Spinal cord (tissue), 10 donors: ENCODE data around the gene CSTF1. TPM values are rescaled to one million over a fixed set of nuclear protein-coding genes. Genes with fewer than 3 reads are reported as not detected.

Experiments
- DNase-seq, 6 donors: peaks; one replicate each; pipeline versions ENCODE4 v3.0.0 to v3.0.0-alpha.2; 2013 to 2015; ENCODE audit warnings: low spot score in 6 of 6, low read depth in 4 of 6
- H3K27ac ChIP-seq: one replicate; pipeline ENCODE4 v1.5.1; 2013; ENCODE audit warnings: low read depth, low read length, control low read depth
- H3K27me3 ChIP-seq: one replicate; pipeline ENCODE4 v1.6.1; 2013; ENCODE audit warnings: low read length; ENCODE audit not compliant: control insufficient read depth, insufficient read depth
- H3K36me3 ChIP-seq: one replicate; pipeline ENCODE4 v1.6.1; 2013; ENCODE audit warnings: low read length; ENCODE audit not compliant: control insufficient read depth, insufficient read depth
- H3K4me1 ChIP-seq: one replicate; pipeline ENCODE4 v1.6.1; 2013; ENCODE audit warnings: low read length; ENCODE audit not compliant: control insufficient read depth, insufficient read depth
- H3K4me3 ChIP-seq: one replicate; pipeline ENCODE4 v1.5.1; 2013; ENCODE audit warnings: low read depth, low read length, control low read depth
- H3K9me3 ChIP-seq: one replicate; pipeline ENCODE4 v1.6.1; 2013; ENCODE audit warnings: low read length; ENCODE audit not compliant: control insufficient read depth, insufficient read depth
- WGBS: methylation state at CpG from one replicate; pipeline ENCODE4 v1.1.5; 2013; ENCODE audit warnings: missing lambda C conversion rate; ENCODE audit not compliant: insufficient coverage; 5-methylcytosine and 5-hydroxymethylcytosine counted together
- long read RNA-seq, 4 donors: transcript quantifications; one replicate each; lab custom pipeline, GENCODE V29; 2026
- polyA plus RNA-seq, 2 donors: library from polyadenylated mRNA; unstranded; fragments of 120-200 nt; gene quantifications; one replicate each; pipeline ENCODE4 v1.2.1, GENCODE V29; 2013; ENCODE audit not compliant: insufficient read length in 2 of 2
- total RNA-seq, 2 donors: library from RNA; depleted of rRNA in 1 of 2; stranded (reverse); fragments of 120-200 nt in 1 of 2; fragments of >200 nt in 1 of 2; gene quantifications; one replicate each; pipeline versions ENCODE4 v1.2.3 to v1.2.4, GENCODE V29; 2013 to 2014
- donor health status: healthy.

CSTF1 gene
- total RNA-seq (10 to 100 TPM; 31.3 to 36.0 TPM), polyA plus RNA-seq (10 to 100 TPM; 24.1 to 26.4 TPM)
- long read RNA-seq, donor 1, full-length matches to known transcripts: 4 of 4 reads
- long read RNA-seq, donor 1, partial matches to known transcripts: 0 of 4 reads
- long read RNA-seq, donor 1, other reads (novel, unspliced or antisense): 0 of 4 reads
- long read RNA-seq, donor 2, full-length matches to known transcripts: 3 of 3 reads
- long read RNA-seq, donor 2, partial matches to known transcripts: 0 of 3 reads
- long read RNA-seq, donor 2, other reads (novel, unspliced or antisense): 0 of 3 reads
- long read RNA-seq, donor 3, full-length matches to known transcripts: 1 of 1 reads
- long read RNA-seq, donor 3, partial matches to known transcripts: 0 of 1 reads
- long read RNA-seq, donor 3, other reads (novel, unspliced or antisense): 0 of 1 reads
- long read RNA-seq, donor 4, full-length matches to known transcripts: 8 of 8 reads
- long read RNA-seq, donor 4, partial matches to known transcripts: 0 of 8 reads
- long read RNA-seq, donor 4, other reads (novel, unspliced or antisense): 0 of 8 reads

DNA sequence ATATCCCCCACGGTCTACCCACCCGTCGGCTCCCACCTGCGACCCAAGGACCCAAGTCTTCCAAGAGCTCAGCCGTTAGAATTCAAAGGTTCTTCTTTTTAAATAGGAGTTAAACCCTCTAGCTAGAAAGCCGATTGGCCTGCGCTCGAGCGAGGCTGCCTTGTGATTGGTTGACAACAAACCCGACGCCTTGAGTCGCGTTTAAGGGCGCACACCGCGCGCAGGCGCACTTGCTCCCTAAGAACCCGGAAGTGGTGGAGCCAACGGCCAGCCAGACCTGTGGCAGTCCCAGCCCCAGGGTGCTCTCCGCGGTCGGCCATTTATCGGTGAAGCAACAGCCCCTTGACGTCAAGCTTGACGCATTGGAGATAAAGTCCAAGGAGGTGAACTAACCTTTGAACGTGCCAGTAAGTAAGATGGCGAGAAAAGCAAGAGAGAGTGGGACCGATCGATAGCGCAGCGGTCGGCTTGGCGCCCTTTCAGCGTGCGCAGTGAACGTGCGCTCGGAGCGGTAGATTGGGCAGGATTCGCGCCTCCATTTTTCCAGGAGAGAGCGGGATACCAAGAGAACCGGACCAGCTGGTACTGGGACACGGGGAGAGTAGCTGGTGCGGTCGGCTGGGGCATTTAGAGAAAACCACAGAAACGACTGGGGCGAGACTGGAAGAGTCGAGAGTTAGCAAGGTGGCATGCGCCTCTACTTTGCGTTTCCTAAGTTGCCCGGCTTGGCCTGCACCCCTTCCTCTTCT, at the start of gene CSTF1, which contains the start of gene AURKA:
Gene CSTF1, plus strand, starts transcription at position 514 of the 749 bp plus-strand sequence. CDS start 2,908 bp downstream, outside the sequence.
Gene AURKA, minus strand, starts transcription at position 84 of the 749 bp plus-strand sequence. CDS start 4,018 bp downstream, outside the sequence.
- H3K4me1 ChIP-seq: no peaks in the 10 kb centered on the region
- 0% methylated on average over 50 of the region's 53 CpGs for WGBS
- peak within 1 kb of the TSS; percentile 87 for H3K4me3 ChIP-seq
- peak within 1 kb of the TSS; percentile 82 for H3K27ac ChIP-seq
- peaks cover 4% of the 10 kb centered on the region for H3K36me3 ChIP-seq
- no peaks in the 10 kb centered on the region for H3K9me3 ChIP-seq
- peak; percentile 98 to 100 (median 98) for DNase-seq
- H3K27me3 ChIP-seq: no peaks in the 10 kb centered on the region

GRCh38 chr20:56342783-56343182, 49.7 kb upstream of the CSTF1 start:
- no peak for DNase-seq
- Histone ChIP-seq H3K36me3 (no peaks in the 10 kb centered on the region), H3K4me1 (peaks cover 10% of the 10 kb centered on the region), H3K27ac (no peak overlapping the region), H3K27me3 (peaks cover 17% of the 10 kb centered on the region), H3K9me3 (no peaks in the 10 kb centered on the region), H3K4me3 (no peak overlapping the region)
- 87% methylated on average over 3 of the region's 3 CpGs for WGBS

DNA sequence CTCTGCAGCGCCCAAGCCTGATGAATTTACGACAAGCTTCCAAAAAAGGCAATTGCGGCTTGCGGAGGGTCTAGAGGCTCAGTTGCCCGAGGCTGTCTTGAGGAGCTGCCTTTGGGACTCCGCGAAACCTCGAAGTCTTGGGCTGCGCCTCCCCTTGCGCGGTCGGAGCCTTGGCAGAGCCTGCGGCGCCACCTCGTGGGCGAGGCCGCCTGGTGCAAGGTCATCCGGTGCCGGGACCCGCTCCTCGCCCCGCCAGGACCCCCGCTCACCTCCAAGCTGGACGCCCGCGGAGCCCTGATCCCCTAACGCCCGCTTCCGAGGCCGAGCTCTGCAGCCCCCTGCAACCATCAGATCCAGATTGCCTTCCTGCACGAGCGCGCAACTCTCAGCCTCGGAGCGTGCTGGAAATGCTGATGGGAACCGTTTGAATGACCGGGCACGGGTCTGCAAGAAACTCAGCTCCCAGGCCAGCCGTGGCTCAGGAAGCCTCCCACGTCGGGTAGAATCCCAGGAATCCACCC, 48.5 kb upstream of the CSTF1 start:
- Histone ChIP-seq H3K27ac (no peak overlapping the region), H3K9me3 (no peaks in the 10 kb centered on the region), H3K4me1 (peaks cover 10% of the 10 kb centered on the region), H3K36me3 (no peaks in the 10 kb centered on the region), H3K27me3 (peaks cover 17% of the 10 kb centered on the region), H3K4me3 (peak overlapping the region; percentile 24)
- WGBS: under 1% methylated on average over 40 of the region's 41 CpGs
- DNase-seq: peak in 2 of 6 donors; percentile 68 to 84

DNA sequence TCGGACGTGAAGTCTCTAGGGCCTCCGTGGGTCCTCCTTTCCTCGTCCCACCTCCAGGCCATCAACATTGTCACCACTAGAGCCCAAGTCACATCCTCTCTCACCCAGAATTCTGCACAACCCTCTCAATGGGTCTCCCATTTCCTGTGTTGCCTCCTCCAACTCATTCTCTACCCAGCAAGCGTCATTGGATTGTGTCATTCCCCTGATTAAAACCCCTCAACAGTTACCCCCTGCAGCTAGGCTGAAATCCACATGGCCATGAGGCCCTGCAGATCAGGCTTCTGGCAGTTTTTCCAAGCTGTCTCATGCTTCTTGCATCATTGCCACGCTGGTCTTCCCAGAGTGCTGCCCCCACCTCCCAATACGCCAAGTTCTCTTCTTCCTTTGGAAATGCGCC, 46.5 kb upstream of the CSTF1 start:
- H3K27ac ChIP-seq: no peak overlapping the region
- no peaks in the 10 kb centered on the region for H3K9me3 ChIP-seq
- no peak for DNase-seq
- H3K36me3 ChIP-seq: no peaks in the 10 kb centered on the region
- 89% methylated on average over 8 of the region's 8 CpGs for WGBS
- no peak overlapping the region for H3K4me3 ChIP-seq
- peaks cover 10% of the 10 kb centered on the region for H3K4me1 ChIP-seq
- H3K27me3 ChIP-seq: peaks cover 17% of the 10 kb centered on the region

DNA sequence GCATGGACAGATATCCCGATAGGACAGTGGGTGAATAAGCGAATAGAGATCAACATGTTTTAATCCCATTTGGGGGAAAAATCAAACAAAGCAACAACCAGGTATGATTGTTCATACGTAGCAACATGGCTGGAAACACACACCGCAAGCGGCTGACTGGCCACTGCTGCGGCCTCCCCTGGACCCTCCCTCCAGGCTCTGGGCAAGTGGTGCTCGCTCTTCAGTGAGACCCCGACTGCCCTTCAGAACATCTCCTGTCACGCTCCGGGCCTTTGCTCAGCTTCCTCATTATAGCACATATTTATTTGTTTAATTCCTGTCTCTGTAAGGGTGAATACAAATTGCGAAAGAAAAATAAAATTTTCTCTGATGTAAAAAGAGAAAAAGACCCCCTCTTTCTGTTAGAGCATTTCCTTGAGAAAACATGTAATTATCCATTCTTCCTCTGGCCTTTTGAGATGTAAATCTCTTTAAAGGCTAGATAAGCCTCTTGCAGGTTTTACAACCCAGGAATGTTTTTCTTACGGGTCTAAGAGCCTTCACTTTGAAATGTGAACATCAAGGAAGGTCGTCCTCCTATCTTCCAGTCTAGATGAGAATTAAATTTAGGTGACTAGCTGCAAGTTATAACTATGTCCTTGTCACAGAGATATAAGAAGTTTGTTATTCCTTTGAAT, 44.7 kb upstream of the CSTF1 start:
- DNase-seq: no peak
- H3K36me3 ChIP-seq: no peaks in the 10 kb centered on the region
- H3K4me3 ChIP-seq: no peak overlapping the region
- no peak overlapping the region for H3K27ac ChIP-seq
- H3K4me1 ChIP-seq: peaks cover 10% of the 10 kb centered on the region
- 48% methylated on average over 7 of the region's 13 CpGs for WGBS
- no peaks in the 10 kb centered on the region for H3K9me3 ChIP-seq
- peaks cover 15% of the 10 kb centered on the region for H3K27me3 ChIP-seq

GRCh38 chr20:56348305-56348693, 44.1 kb upstream of the CSTF1 start:
- peak in 2 of 6 donors; percentile 69 to 79 for DNase-seq

GRCh38 chr20:56348746-56349145, 43.7 kb upstream of the CSTF1 start:
- Histone ChIP-seq H3K27me3 (peaks cover 6% of the 10 kb centered on the region), H3K36me3 (no peaks in the 10 kb centered on the region), H3K4me3 (no peak overlapping the region), H3K27ac (no peak overlapping the region), H3K4me1 (peaks cover 9% of the 10 kb centered on the region), H3K9me3 (no peaks in the 10 kb centered on the region)
- DNase-seq: peak in 1 of 6 donors; percentile 42
- WGBS: 5% methylated on average over 2 of the region's 3 CpGs

More at GRCh38 chr20:56348305-56348693, 44.1 kb upstream of the CSTF1 start:
- Histone ChIP-seq H3K4me1 (peaks cover 10% of the 10 kb centered on the region), H3K27me3 (peaks cover 10% of the 10 kb centered on the region), H3K36me3 (no peaks in the 10 kb centered on the region), H3K27ac (no peak overlapping the region), H3K4me3 (no peak overlapping the region), H3K9me3 (no peaks in the 10 kb centered on the region)
- 6% methylated on average over 3 of the region's 5 CpGs for WGBS

GRCh38 chr20:56350842-56351241, 41.6 kb upstream of the CSTF1 start:
- H3K27ac ChIP-seq: no peak overlapping the region
- H3K9me3 ChIP-seq: no peaks in the 10 kb centered on the region
- no peak overlapping the region for H3K4me3 ChIP-seq
- peaks cover 4% of the 10 kb centered on the region for H3K4me1 ChIP-seq
- no CpG with 5 or more reads among the region's 2 CpGs for WGBS
- no peaks in the 10 kb centered on the region for H3K36me3 ChIP-seq
- no peaks in the 10 kb centered on the region for H3K27me3 ChIP-seq
- no peak for DNase-seq
